Muscle of back (tissue), 11 donors: ENCODE measurements around the gene TYRP1. TPM values are rescaled to one million over a fixed set of nuclear protein-coding genes. Genes with fewer than 3 reads are reported as not detected.

Source experiments
- DNase-seq, 3 donors: peaks; one replicate each; pipeline versions ENCODE4 v3.0.0 to v3.0.0-alpha.2; 2013
- polyA plus RNA-seq, 10 donors: library from polyadenylated mRNA; unstranded; fragments of 120-200 nt; gene quantifications; one replicate each; pipeline ENCODE4 v1.2.1, GENCODE V29; 2013; ENCODE audit not compliant: insufficient read length in 10 of 10

Gene TYRP1
- polyA plus RNA-seq, 10 donors: 0.09 to 47.8 (median 0.41) TPM

GRCh38 chr9:12730927-12731326, 37.7 kb downstream of the TYRP1 start:
- no peak for DNase-seq

- no peak for DNase-seq
Observed at GRCh38 chr9:12732971-12733370, 39.8 kb downstream of the TYRP1 start.

- no peak for DNase-seq
Observed at GRCh38 chr9:12735665-12736064, 42.5 kb downstream of the TYRP1 start.

- peak in 1 of 3 donors; percentile 33 for DNase-seq
Observed at GRCh38 chr9:12737871-12738270, 44.7 kb downstream of the TYRP1 start.

GRCh38 chr9:12739014-12739652, 45.9 kb downstream of the TYRP1 start:
- DNase-seq: no peak

- DNase-seq: no peak
Observed at GRCh38 chr9:12740845-12741244, 47.7 kb downstream of the TYRP1 start.

- no peak for DNase-seq
Observed at GRCh38 chr9:12748016-12748415, 54.8 kb downstream of the TYRP1 start.

- no peak for DNase-seq
Observed at GRCh38 chr9:12748954-12749353, 55.8 kb downstream of the TYRP1 start.

GRCh38 chr9:12753931-12754330, 60.7 kb downstream of the TYRP1 start:
- DNase-seq: no peak

- DNase-seq: no peak
Observed at GRCh38 chr9:12759761-12760160, 66.6 kb downstream of the TYRP1 start.

Other genes starting within 250 kb of the TYRP1 start
- gene LURAP1L, start 81.6 kb downstream of the TYRP1 start, polyA plus RNA-seq: 10 to 100 TPM in 8 of 10 donors, 1 to 10 TPM in 2; 9.1 to 23.0 (median 11.8) TPM